C4-2B (cell line): ENCODE measurements around the gene RSPH6A.
"Not testable (repeated sequence)": the region's sequence is repeated elsewhere in the genome, so short reads cannot be mapped to it uniquely, and the experiment has no call there.

ENCODE experiments used
- H3K27ac ChIP-seq: fragments of 450-650 bp; 2 replicates; pipeline ENCODE4 v1.5.1; 2017
- CTCF ChIP-seq: fragments of 450-650 bp; conservative IDR thresholded peaks from 2 replicates; pipeline ENCODE4 v1.5.1; 2017; ENCODE audit warnings: mild to moderate bottlenecking
- ZFX ChIP-seq: fragments of 450-650 bp; IDR thresholded peaks from 2 replicates; pipeline ENCODE4 v1.6.1; 2017

Gene RSPH6A

DNA sequence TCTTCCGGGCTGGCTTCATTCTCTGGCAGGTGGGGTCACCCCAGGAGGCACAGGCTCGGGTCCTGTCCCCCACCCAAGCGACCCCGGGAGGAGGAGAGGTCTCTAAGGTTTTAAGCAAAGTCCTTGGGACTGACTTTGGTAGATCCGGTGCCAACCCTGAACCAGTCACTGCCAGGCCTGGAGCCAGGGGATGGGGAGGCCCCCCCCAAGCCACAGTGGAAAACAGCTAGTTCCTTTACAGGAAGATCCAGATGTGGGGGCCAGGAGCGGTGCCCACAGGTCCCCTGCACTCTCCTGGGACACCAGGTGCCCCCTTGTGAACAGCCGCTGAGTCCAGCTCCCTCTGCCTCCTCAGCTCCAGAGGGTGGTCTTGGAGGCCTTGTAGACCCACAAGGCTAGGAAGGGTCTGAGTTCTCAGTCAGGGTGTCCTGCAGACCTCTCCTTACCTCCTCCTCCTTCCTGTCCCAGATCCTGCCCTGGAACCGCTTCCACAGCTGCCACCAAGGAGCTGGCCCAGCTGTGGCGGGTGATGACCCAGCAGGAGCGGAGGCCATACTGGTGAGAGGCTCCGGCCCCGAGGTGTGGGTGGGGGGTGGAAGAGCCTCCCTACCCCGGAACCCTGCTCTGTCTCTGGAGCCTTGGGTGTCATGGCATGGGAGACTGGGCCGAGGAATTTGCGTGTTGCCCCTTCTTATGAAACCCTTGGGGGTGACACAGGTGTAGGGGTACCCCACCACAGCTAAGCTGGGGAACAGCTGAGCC lies 52.1 kb downstream of the RSPH6A start:
- no peak for TF ChIP-seq CTCF
- no peak overlapping the region for H3K27ac ChIP-seq

- TF ChIP-seq ZFX (no peak), CTCF (no peak)
- H3K27ac ChIP-seq, result no peak overlapping the region
These were observed 53.4 kb downstream of the RSPH6A start for GRCh38 chr19:45761714-45762113.

DNA sequence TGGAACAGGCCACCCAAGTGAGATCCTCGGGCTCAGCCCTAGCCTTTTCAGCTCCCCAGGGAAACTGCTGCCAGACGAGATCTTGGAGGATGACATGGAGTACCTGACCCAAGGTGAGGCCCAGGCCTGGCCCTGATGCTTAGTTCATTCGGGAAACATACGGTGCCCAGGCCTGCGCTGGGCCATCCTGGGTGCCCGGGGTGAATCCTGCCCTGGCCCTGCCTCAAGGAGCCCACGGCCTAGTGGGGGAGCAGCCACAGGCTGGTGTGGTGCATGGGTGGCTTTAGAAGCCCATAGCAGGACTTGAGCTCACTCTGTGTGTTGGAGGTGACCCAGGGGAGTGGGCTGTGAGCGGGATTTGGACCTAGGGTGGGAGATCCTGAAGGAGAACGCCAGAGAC lies 56.2 kb downstream of the RSPH6A start:
- no peak overlapping the region for H3K27ac ChIP-seq
- TF ChIP-seq ZFX (no peak), CTCF (no peak)

DNA sequence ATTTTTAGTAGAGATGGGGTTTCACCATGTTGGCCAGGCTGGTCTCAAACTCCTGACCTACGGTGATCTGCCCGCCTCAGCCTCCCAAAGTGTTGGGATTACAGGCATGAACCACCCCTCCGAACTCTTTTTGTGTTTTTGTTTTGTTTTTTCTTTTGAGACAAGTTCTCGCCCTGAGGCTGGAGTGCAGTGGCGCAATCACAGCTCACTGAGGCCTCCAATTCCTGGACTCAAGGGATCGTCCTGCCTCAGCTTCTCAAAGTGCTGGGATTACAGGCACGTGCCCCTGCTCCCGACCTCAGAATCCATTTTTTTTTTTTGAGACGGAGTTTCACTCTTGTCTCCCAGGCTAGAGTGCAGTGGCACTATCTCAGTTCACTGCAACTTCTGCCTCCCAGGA lies 57.4 kb downstream of the RSPH6A start:
- TF ChIP-seq CTCF (no peak), ZFX (no peak)
- no peak overlapping the region for H3K27ac ChIP-seq

DNA sequence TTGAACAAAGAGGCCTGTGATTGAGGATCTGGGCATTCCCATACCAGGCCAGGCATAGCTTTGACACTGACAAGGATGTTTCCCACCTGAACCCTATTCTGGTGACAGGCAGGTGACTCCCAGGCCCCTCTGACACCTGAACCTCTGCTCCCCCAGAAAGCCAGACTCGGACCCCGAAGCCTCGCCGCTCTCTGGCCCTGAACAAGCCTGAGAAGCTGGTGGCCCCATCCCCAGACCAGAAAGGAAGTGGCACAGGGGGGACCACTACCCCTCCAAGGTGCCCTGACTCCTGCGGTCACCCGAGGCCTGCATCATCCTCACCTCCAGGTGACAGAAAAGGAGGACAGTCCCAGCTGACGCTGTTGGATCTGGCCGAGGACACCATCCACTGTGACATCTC lies 60.8 kb downstream of the RSPH6A start:
- TF ChIP-seq CTCF (no peak), ZFX (no peak)
- H3K27ac ChIP-seq, result no peak overlapping the region

- no peak for TF ChIP-seq ZFX
- no peak for TF ChIP-seq CTCF
- H3K27ac ChIP-seq, result no peak overlapping the region
These were observed 61.6 kb downstream of the RSPH6A start for GRCh38 chr19:45753548-45753947.

DNA sequence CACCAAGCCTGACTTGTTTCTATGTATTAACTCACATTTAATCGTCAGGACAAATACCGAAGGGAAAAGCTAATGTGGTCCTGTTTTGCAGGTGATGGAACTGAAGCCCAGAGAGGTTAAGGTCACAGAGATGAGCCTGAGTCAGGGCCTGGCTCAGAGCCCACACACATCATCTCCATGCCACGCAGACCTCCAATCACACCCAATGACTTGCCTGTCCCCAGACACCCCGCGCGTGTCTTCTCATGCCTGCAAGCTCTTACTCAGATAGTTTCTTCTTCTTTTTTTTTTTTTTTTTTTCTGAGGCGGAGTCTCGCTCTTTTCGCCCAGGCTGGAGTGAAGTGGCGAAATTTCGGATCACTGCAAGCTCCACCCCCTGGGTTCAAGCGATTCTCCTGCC lies 62.5 kb downstream of the RSPH6A start:
- TF ChIP-seq ZFX, result no peak
- TF ChIP-seq CTCF, result no peak
- no peak overlapping the region for H3K27ac ChIP-seq

DNA sequence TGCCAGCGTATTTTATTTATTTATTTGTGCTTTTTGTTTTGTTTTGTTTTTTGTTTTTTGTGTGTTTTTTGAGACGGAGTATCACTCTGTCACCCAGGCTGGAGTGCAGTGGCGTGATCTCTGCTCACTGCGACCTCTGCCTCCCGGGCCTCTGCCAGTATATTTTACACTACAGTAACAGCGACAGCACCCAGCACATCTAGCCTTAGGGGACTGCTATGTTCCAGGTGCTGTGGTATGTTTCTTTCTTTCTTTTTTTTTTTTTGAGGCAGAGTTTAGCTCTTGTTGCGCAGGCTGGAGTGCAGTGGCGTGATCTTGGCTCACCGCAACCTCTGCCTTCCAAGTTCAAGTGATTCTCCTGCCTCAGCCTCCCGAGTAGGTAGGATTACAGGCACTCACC lies 63.6 kb downstream of the RSPH6A start:
- not testable (repeated sequence) for H3K27ac ChIP-seq
